Purkinje cell (primary cell): ENCODE data around the gene MSS51. TPM values are rescaled to one million over a fixed set of nuclear protein-coding genes. Genes with fewer than 3 reads are reported as not detected.

ENCODE experiments used
- polyA plus RNA-seq: library from polyadenylated mRNA; unstranded; fragments of >200 nt; fragmentation: Nextera tagmentation; gene quantifications from 2 replicates; pipeline ENCODE4 v1.2.1, GENCODE V29; 2014

Gene MSS51
- 0.20 and 0.36 TPM in 2 replicates for polyA plus RNA-seq

GRCh38 chr10:73433538-73433867 lies at the start of gene MSS51:
TSS of gene MSS51 (minus strand) at chr10:73433561. CDS start at chr10:73428284, 5,277 bp downstream.

DNA sequence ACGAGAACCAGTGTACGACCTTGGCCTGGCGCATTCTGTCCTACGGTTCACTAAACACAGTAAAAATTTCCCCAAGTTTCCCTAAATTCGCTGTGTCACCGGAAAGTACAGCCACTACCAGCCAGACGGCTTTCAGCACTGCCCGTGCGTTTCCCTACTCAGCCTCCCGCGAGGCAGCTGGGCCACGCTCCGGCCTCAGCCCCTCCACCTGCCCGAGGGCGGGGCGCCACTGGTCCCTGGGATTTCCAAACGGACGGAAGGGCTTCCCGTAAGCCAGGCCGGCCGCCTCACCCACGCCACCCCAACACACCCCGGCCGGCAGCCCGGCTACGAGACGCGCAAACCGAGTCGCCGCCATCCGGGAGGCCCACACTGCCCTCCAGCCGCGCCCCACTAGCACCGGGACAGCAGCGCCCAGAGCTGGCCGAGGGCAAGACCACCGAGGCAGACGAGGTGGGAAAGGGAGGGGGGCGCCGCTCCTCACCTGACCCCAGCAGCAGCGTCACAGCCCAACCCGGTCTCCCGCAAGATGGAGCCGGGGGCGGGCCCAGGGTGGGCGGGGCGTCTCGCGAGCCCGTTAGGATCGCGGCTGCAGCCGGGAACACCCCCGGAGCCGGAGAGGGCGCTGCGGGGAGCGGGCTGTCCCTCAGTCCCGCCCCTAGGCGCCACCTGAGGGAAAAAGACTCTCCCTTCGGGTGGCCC lies 19.7 kb downstream of the MSS51 start, which contains the start of gene ANXA7:
ANXA7 (minus strand) TSS at position 531 of the 702 bp plus-strand sequence. CDS start 13,202 bp downstream, outside the sequence.

Other genes with a start within 250 kb of the MSS51 start
- 7.5 and 8.6 TPM in 2 replicates for gene DNAJC9, start 186.3 kb downstream of the MSS51 start, polyA plus RNA-seq
- gene MRPS16, start 180.9 kb downstream of the MSS51 start, polyA plus RNA-seq: 22.2 and 49.5 TPM in 2 replicates
- gene CFAP70, start 74.7 kb downstream of the MSS51 start, polyA plus RNA-seq: 2.9 and 6.3 TPM in 2 replicates
- 126 and 140 TPM in 2 replicates for gene ANXA7, start 19.5 kb downstream of the MSS51 start, polyA plus RNA-seq
- 163 and 177 TPM in 2 replicates for gene PPP3CB, start 62.5 kb upstream of the MSS51 start, polyA plus RNA-seq
- 4.4 and 7.7 TPM in 2 replicates for gene USP54, start 157.8 kb upstream of the MSS51 start, polyA plus RNA-seq
- not detected in 2 replicates for gene MYOZ1, start 207.9 kb upstream of the MSS51 start, polyA plus RNA-seq
- gene SYNPO2L, start 222.5 kb upstream of the MSS51 start, polyA plus RNA-seq: not detected in 2 replicates